Stimulated activated memory B cell treated with anti-CD40 and anti-IgM and Interleukin-4, amounts not matched to agents 10 μg/mL and 1 μg/mL and 100 μg/mL, for 72 hours (primary cell): ENCODE results near the gene MYOG.
A peak's percentile ranks its signal among the peaks of the same experiment; 100 is the strongest.

Source experiments
- ATAC-seq: fragments of 150-1000 bp; cut with Tn5 transposase; 2 replicates; pipeline ENCODE4 v1.10.0; 2021
- H3K27ac Mint-ChIP-seq: one replicate; pipeline ENCODE4 v1.8.0; 2022; ENCODE audit warnings: mild to moderate bottlenecking, mixed read lengths
- H3K27me3 Mint-ChIP-seq: one replicate; pipeline ENCODE4 v1.8.0; 2022; ENCODE audit warnings: mixed read lengths
- H3K36me3 Mint-ChIP-seq: one replicate; pipeline ENCODE4 v1.8.0; 2022; ENCODE audit warnings: mixed read lengths
- H3K4me1 Mint-ChIP-seq: one replicate; pipeline ENCODE4 v1.8.0; 2022; ENCODE audit warnings: mixed read lengths
- H3K4me3 Mint-ChIP-seq: one replicate; pipeline ENCODE4 v1.8.0; 2022; ENCODE audit warnings: mild to moderate bottlenecking, moderate library complexity, mixed read lengths
- H3K9me3 Mint-ChIP-seq: one replicate; pipeline ENCODE4 v1.8.0; 2022; ENCODE audit warnings: mixed read lengths

The MYOG gene

GRCh38 chr1:203072002-203072602 lies 13.7 kb downstream of the MYOG start:
- Mint-ChIP-seq H3K4me3 (no peak overlapping the region), H3K9me3 (no peaks in the 10 kb centered on the region)
- ATAC-seq, result no peak

GRCh38 chr1:203069030-203069747 lies 16.6 kb downstream of the MYOG start:
- Mint-ChIP-seq H3K9me3 (no peaks in the 10 kb centered on the region), H3K4me1 (peaks cover 11% of the 10 kb centered on the region), H3K4me3 (no peak overlapping the region), H3K27me3 (peaks cover 35% of the 10 kb centered on the region), H3K36me3 (no peaks in the 10 kb centered on the region), H3K27ac (peak overlapping the region; percentile 53)
- no peak for ATAC-seq

More at GRCh38 chr1:203072002-203072602, 13.7 kb downstream of the MYOG start:
- Mint-ChIP-seq H3K27ac (no peak overlapping the region), H3K4me1 (peaks cover 18% of the 10 kb centered on the region), H3K36me3 (no peaks in the 10 kb centered on the region), H3K27me3 (peaks cover 54% of the 10 kb centered on the region)

DNA sequence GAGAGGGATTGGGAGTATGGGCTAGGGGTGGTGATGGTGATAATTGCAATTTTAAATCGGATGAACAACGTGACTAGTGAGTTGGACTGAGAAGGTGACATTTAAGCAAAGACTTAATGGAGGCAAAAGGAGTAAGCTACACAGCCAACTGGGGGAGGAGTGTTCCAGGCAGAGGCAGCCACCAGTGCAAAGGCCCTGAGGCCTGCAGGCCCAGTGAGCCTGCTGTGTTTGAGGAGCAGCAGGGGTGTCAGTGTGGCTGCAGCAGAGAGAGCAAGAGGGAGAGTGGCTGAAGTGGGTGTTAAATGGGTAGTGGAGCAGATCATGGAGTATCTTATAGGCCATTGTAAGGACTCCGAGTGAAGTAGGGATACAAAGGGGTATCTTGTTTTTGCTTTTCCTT lies 18.8 kb downstream of the MYOG start:
- ATAC-seq, result no peak
- H3K27ac Mint-ChIP-seq, result no peak overlapping the region
- H3K9me3 Mint-ChIP-seq, result no peaks in the 10 kb centered on the region
- H3K27me3 Mint-ChIP-seq, result peaks cover 19% of the 10 kb centered on the region
- H3K36me3 Mint-ChIP-seq, result no peaks in the 10 kb centered on the region
- peaks cover 11% of the 10 kb centered on the region for H3K4me1 Mint-ChIP-seq
- H3K4me3 Mint-ChIP-seq, result no peak overlapping the region

DNA sequence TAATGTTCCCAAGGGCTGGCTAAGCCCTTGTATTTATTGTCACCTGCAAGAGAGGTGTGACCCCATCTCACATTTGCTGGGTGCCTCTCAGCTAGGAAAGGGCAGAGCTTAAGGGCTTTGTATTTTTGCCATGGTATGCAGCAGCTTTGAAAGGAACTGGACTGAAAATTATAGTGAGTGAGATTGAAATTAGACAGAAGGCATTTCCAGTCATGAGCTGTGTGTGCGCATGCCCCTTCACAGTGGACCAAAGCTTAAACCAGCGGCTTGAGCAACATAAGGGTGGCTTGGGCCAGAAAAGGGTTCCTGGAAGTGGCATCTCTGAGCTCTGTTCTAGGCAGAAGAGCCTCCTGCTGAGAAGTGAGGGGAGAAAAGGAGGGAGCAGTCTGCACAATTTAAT lies 19.8 kb downstream of the MYOG start:
- no peak for ATAC-seq
- no peak overlapping the region for H3K27ac Mint-ChIP-seq
- no peaks in the 10 kb centered on the region for H3K9me3 Mint-ChIP-seq
- no peaks in the 10 kb centered on the region for H3K36me3 Mint-ChIP-seq
- peaks cover 11% of the 10 kb centered on the region for H3K4me1 Mint-ChIP-seq
- peaks cover 26% of the 10 kb centered on the region for H3K27me3 Mint-ChIP-seq
- no peak overlapping the region for H3K4me3 Mint-ChIP-seq

GRCh38 chr1:203065191-203065590 lies 20.6 kb downstream of the MYOG start:
- H3K9me3 Mint-ChIP-seq, result no peaks in the 10 kb centered on the region
- no peak overlapping the region for H3K4me3 Mint-ChIP-seq
- H3K36me3 Mint-ChIP-seq, result no peaks in the 10 kb centered on the region
- H3K27ac Mint-ChIP-seq, result no peak overlapping the region
- H3K27me3 Mint-ChIP-seq, result peaks cover 34% of the 10 kb centered on the region
- H3K4me1 Mint-ChIP-seq, result peaks cover 11% of the 10 kb centered on the region
- no peak for ATAC-seq

GRCh38 chr1:203063287-203063686 lies 22.5 kb downstream of the MYOG start:
- Mint-ChIP-seq H3K4me1 (no peaks in the 10 kb centered on the region), H3K27me3 (peaks cover 37% of the 10 kb centered on the region), H3K4me3 (no peak overlapping the region)

DNA sequence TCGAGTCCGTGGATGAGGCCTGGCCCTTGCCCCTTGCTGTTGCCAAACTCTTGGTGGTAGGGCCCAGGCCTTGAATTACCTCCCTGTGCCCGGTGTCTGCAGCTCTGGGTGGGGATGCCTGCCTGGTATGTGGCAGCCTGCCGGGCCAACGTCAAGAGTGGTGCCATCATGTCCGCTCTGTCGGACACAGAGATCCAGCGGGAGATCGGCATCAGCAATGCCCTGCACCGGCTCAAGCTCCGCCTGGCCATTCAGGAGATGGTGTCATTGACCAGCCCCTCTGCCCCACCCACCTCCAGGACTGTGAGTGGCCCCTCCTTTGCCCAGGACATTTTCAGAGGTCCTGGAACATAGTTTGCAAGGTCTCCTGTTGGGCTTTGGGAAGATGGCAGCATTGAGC lies 25.7 kb downstream of the MYOG start:
- Mint-ChIP-seq H3K9me3 (no peaks in the 10 kb centered on the region), H3K4me3 (no peak overlapping the region), H3K36me3 (no peaks in the 10 kb centered on the region), H3K27ac (no peak overlapping the region), H3K27me3 (peaks cover 54% of the 10 kb centered on the region), H3K4me1 (no peaks in the 10 kb centered on the region)
- ATAC-seq, result no peak

More at GRCh38 chr1:203063287-203063686, 22.5 kb downstream of the MYOG start:
- H3K9me3 Mint-ChIP-seq, result no peaks in the 10 kb centered on the region
- no peaks in the 10 kb centered on the region for H3K36me3 Mint-ChIP-seq
- H3K27ac Mint-ChIP-seq, result no peak overlapping the region
- no peak for ATAC-seq

DNA sequence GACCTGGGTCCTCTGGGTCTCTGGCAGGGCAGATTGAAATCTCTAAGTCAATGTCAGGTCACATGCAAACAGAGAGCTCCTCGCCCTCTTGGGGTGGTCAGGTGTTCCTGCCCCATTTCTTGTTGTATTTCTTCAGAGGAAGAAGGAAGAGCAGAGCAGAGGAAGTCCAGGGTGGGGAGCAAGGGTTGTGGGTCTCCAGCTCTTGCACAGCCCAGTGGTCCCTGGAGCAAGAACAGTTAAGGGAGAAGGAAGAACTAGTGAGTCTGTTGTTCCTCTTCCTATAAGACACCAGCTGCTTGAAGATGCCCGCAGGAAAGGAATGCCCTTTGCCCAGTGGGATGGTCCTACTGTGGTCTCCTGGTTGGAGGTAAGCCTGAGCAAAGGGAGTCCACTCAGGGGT lies 26.3 kb downstream of the MYOG start:
- no peak for ATAC-seq
- H3K27me3 Mint-ChIP-seq, result peaks cover 54% of the 10 kb centered on the region
- no peak overlapping the region for H3K4me3 Mint-ChIP-seq
- H3K4me1 Mint-ChIP-seq, result no peaks in the 10 kb centered on the region
- H3K27ac Mint-ChIP-seq, result no peak overlapping the region
- no peaks in the 10 kb centered on the region for H3K36me3 Mint-ChIP-seq
- no peaks in the 10 kb centered on the region for H3K9me3 Mint-ChIP-seq

GRCh38 chr1:203058676-203058935 lies 27.2 kb downstream of the MYOG start:
- Mint-ChIP-seq H3K4me1 (no peaks in the 10 kb centered on the region), H3K36me3 (no peaks in the 10 kb centered on the region), H3K9me3 (no peaks in the 10 kb centered on the region), H3K27me3 (peaks cover 54% of the 10 kb centered on the region), H3K4me3 (no peak overlapping the region), H3K27ac (no peak overlapping the region)
- ATAC-seq, result no peak

DNA sequence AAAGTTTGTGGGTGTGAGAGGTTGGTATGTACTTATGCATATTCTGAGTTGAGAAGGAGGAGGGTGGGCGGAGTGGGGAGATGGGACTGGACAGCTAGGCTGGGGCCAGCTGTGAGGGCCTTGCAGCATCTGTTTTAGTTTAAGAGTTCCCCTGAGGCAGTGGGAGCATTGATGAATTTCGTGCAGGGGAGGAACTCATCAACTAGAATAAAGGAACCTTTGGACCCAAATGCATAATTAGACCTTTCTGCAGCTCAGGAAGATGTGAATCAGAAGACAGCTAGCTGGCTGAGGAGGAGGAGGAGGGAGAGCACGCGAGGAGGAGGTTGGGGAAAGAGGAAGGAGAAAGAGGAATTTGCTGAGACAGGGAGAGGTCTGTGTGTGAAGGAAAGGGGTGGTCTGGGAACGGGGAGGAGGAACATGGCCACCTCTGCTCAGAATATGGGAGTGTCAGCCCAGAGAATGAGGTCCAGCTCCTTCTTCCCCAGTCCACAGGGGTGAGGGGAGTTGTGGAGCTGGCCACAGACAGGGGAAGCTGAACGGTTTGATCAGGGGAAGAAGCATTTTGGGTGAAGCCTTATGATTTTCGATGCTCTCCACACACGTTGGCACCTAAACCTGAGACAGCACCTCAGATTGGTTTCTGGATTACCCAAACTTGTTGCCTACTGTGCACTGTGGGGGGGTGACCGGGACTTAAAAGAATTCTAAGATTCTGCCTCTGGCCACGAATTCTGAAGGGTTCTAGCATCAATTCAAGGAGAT lies 27.7 kb downstream of the MYOG start:
- ATAC-seq, result no peak
- H3K4me1 Mint-ChIP-seq, result no peaks in the 10 kb centered on the region
- H3K36me3 Mint-ChIP-seq, result no peaks in the 10 kb centered on the region
- peaks cover 54% of the 10 kb centered on the region for H3K27me3 Mint-ChIP-seq
- H3K4me3 Mint-ChIP-seq, result no peak overlapping the region
- H3K9me3 Mint-ChIP-seq, result no peaks in the 10 kb centered on the region
- H3K27ac Mint-ChIP-seq, result no peak overlapping the region

- Mint-ChIP-seq H3K27ac (no peak overlapping the region), H3K4me1 (no peaks in the 10 kb centered on the region), H3K36me3 (no peaks in the 10 kb centered on the region), H3K9me3 (no peaks in the 10 kb centered on the region), H3K27me3 (peaks cover 60% of the 10 kb centered on the region), H3K4me3 (no peak overlapping the region)
- ATAC-seq, result no peak
Observed at GRCh38 chr1:203056516-203056915, 29.3 kb downstream of the MYOG start.

DNA sequence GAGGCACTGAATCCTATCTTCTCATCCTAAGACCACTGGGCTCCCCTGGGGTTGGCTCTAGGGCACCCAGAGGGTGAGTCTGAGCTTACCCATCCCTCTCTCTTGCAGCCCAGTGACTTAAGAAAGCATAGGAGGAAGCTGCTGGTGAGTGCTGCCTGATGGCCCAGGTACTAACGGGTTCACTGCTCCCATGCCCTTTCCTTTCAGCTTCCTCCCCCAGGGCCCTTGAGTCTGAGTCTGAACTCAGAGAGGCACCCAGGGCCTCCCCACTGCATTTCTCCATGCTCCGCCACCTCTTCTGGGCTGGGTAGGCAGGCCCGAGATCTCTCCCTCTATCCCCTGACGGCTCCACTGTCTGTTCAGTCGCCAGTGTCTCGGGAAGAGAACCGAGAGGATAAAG lies 29.8 kb downstream of the MYOG start:
- no peak overlapping the region for H3K4me3 Mint-ChIP-seq
- H3K27me3 Mint-ChIP-seq, result peaks cover 60% of the 10 kb centered on the region
- ATAC-seq, result no peak
- no peaks in the 10 kb centered on the region for H3K36me3 Mint-ChIP-seq
- H3K27ac Mint-ChIP-seq, result no peak overlapping the region
- no peaks in the 10 kb centered on the region for H3K9me3 Mint-ChIP-seq
- H3K4me1 Mint-ChIP-seq, result no peaks in the 10 kb centered on the region

DNA sequence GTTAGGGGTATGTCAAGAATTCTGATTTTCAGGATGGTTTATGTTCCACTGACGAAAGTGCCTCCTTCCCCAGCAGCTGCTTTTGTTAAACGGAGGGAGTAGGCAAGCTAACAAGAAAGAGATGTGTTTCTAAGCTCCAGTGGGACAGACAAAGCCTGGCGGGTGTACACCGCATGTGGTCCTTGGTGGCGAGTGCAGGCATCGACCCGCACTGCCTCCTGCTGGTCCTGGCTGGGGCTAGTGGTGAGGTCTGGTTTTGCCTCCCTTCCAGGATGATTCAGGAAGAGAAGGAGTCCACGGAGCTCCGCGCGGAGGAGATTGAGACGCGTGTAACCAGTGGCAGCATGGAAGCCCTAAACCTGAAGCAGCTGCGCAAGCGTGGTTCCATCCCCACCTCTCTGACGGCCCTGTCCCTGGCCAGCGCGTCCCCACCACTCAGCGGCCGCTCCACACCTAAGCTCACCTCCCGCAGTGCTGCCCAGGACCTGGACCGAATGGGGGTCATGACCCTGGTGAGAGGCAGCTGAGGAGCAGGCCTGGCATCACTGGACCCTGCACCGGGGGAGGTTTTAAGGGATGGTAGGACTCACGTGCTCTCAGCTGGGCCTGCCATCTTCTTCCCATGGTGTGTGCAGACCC lies 30.5 kb downstream of the MYOG start:
- ATAC-seq, result no peak

GRCh38 chr1:203054642-203055041 lies 31.2 kb downstream of the MYOG start:
- no peak for ATAC-seq
- Mint-ChIP-seq H3K4me3 (no peak overlapping the region), H3K36me3 (no peaks in the 10 kb centered on the region), H3K27me3 (peaks cover 60% of the 10 kb centered on the region), H3K4me1 (no peaks in the 10 kb centered on the region), H3K27ac (no peak overlapping the region), H3K9me3 (no peaks in the 10 kb centered on the region)

More for the DNA sequence above, 30.5 kb downstream of the MYOG start:
- Mint-ChIP-seq H3K27me3 (peaks cover 60% of the 10 kb centered on the region), H3K9me3 (no peaks in the 10 kb centered on the region), H3K4me1 (no peaks in the 10 kb centered on the region), H3K27ac (no peak overlapping the region), H3K4me3 (no peak overlapping the region), H3K36me3 (no peaks in the 10 kb centered on the region)

DNA sequence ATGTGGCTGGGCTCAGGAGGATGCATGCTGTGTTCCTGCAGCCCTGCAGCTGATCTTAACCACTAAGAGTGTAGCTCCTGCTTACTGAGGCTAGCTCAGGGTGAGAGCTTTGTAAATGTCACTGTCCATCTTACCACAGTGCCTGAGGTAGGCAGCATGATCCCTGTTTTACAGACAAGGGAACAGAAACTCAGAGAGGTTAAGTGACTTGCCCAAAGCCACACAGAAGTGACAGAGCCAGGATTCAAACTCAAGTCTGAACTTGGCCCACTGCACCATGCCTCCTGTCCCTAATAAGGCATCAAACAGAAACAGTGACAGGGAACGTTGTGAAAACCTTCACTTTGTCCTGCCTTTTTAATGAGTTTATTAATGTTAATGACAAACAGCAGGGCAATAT lies 31.6 kb downstream of the MYOG start:
- H3K9me3 Mint-ChIP-seq, result no peaks in the 10 kb centered on the region
- H3K4me3 Mint-ChIP-seq, result no peak overlapping the region
- H3K36me3 Mint-ChIP-seq, result no peaks in the 10 kb centered on the region
- H3K27ac Mint-ChIP-seq, result no peak overlapping the region
- H3K4me1 Mint-ChIP-seq, result no peaks in the 10 kb centered on the region
- ATAC-seq, result no peak
- H3K27me3 Mint-ChIP-seq, result peaks cover 60% of the 10 kb centered on the region
